Activated CD4-positive, alpha-beta T cell treated with anti-CD3 and anti-CD28 coated beads, Interleukin-2, amount 10 ng/mL, durations not matched to agents 7 days and 5 days (primary cell): ENCODE measurements around the gene TMC8. TPM values are rescaled to one million over a fixed set of nuclear protein-coding genes. Genes with fewer than 3 reads are reported as not detected.
"Not testable (repeated sequence)": the region's sequence is repeated elsewhere in the genome, so short reads cannot be mapped to it uniquely, and the experiment has no call there.

Experiments
- CTCF ChIA-PET: fragments of 350-600 bp; sonication (Branson Sonifier 250); formaldehyde crosslinking; loops from one replicate; lab custom pipeline; 2021; ENCODE audit warnings: antibody characterized with exemption; lab: Charles Lee
- POLR2A ChIA-PET: fragments of 350-600 bp; sonication (Branson Sonifier 250); formaldehyde crosslinking; loops from one replicate; lab custom pipeline; 2021; ENCODE audit warnings: antibody characterized with exemption; lab: Charles Lee
- DNase-seq: peaks from one replicate; pipeline ENCODE4 v3.0.0-alpha.2; 2020
- H3K27ac Mint-ChIP-seq: one replicate; pipeline ENCODE4 v1.8.0; 2021; ENCODE audit warnings: mild to moderate bottlenecking, moderate library complexity, mixed read lengths
- H3K27me3 Mint-ChIP-seq: one replicate; pipeline ENCODE4 v1.8.0; 2021; ENCODE audit warnings: mixed read lengths
- H3K36me3 Mint-ChIP-seq: one replicate; pipeline ENCODE4 v1.8.0; 2021; ENCODE audit warnings: low read depth, mixed read lengths
- H3K4me1 Mint-ChIP-seq: one replicate; pipeline ENCODE4 v1.8.0; 2021; ENCODE audit warnings: mixed read lengths
- H3K4me3 Mint-ChIP-seq: one replicate; pipeline ENCODE4 v1.8.0; 2021; ENCODE audit warnings: mild to moderate bottlenecking, moderate library complexity, mixed read lengths
- H3K9me3 Mint-ChIP-seq: one replicate; pipeline ENCODE4 v1.8.0; 2021; ENCODE audit warnings: mixed read lengths
- total RNA-seq, 2 experiments: library from RNA; stranded (reverse); gene quantifications; one replicate each; pipeline ENCODE4 v1.2.3, GENCODE V29; 2021

The TMC8 gene, protein sequence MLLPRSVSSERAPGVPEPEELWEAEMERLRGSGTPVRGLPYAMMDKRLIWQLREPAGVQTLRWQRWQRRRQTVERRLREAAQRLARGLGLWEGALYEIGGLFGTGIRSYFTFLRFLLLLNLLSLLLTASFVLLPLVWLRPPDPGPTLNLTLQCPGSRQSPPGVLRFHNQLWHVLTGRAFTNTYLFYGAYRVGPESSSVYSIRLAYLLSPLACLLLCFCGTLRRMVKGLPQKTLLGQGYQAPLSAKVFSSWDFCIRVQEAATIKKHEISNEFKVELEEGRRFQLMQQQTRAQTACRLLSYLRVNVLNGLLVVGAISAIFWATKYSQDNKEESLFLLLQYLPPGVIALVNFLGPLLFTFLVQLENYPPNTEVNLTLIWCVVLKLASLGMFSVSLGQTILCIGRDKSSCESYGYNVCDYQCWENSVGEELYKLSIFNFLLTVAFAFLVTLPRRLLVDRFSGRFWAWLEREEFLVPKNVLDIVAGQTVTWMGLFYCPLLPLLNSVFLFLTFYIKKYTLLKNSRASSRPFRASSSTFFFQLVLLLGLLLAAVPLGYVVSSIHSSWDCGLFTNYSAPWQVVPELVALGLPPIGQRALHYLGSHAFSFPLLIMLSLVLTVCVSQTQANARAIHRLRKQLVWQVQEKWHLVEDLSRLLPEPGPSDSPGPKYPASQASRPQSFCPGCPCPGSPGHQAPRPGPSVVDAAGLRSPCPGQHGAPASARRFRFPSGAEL
- total RNA-seq: 100 to 1,000 TPM; 331 to 364 TPM

DNA sequence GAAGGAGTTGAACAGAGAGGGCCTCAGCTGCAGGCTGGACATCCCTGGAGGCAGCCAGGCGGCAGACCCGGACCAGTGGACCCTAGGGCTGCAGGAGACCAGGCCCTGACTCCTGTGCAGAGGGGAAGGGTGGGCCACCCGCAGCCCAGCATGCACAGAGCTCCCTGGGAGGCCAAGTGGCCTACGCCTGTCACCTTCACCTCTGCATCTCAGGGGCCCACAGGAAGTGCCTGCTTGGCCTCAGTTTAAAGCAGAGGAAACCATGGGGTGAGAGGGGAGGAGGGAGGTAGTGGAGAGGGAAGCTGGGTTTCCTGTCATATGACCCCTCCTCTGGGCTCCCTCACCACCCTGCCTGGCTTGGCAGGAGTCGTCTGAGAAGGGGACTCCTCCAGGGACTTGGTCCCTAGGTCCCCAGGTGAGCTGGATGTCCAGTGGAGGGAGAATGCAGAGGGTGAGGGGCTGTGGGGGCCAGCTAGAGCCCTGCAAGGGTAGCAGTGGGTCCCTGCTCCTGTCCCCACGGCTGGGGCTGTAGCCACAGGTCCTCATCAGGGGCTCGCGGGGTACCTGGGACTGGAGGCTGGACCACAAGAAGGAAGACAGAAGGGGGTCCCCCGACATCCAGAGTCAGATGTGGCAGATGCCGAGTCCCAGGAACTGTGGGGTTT, at the start of gene TMC8:
Gene TMC8, plus strand, starts transcription at position 335 of the 665 bp plus-strand sequence. CDS start 818 bp downstream, outside the sequence.
- H3K36me3 Mint-ChIP-seq: peaks cover 56% of the 10 kb centered on the region
- H3K27ac Mint-ChIP-seq: peak within 1 kb of the TSS; percentile 99
- H3K27me3 Mint-ChIP-seq: no peaks in the 10 kb centered on the region
- ChIA-PET CTCF (interaction anchor here (0.7 to 15.8 kb wide), 7 partner anchors 8 to 46 kb away, joined by 3 to 89 read pairs (median 5); no protein-coding TSS in a partner anchor), POLR2A (interaction anchor here (0.7 to 1.9 kb wide), 3 partner anchors 9 to 31 kb away, joined by 3 to 7 read pairs (median 6); no protein-coding TSS in a partner anchor)
- H3K4me1 Mint-ChIP-seq: peaks cover 47% of the 10 kb centered on the region
- H3K9me3 Mint-ChIP-seq: no peaks in the 10 kb centered on the region
- peak within 1 kb of the TSS; percentile 78 for H3K4me3 Mint-ChIP-seq
- DNase-seq: peak; percentile 92

DNA sequence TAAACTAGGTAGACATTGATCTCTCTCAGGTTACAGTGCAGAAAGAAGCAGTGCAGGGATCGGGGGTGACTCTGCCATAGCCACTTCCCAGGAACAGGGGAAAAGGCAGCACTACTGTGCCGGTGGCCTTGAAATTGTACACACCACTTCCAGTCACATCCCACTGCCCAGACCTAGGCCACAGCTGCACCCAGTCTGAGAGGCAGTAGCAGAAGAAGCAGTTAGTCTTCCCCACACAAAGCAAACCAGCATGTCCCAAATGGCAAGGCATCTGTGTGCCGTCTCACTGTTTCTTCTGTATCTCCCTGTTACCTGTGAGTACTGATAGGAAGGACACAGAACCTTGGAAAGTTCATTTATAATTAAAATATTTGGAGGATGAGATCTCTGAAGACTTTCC, 49.0 kb upstream of the TMC8 start:
- no peak for DNase-seq
- POLR2A ChIA-PET: no interaction called here
- Mint-ChIP-seq H3K27me3 (no peaks in the 10 kb centered on the region), H3K4me1 (peaks cover 10% of the 10 kb centered on the region), H3K9me3 (no peaks in the 10 kb centered on the region), H3K36me3 (peaks cover 32% of the 10 kb centered on the region), H3K4me3 (no peak overlapping the region), H3K27ac (no peak overlapping the region)
- CTCF ChIA-PET: interaction anchor here (4.3 kb wide), 1 partner anchor 169 kb away, joined by 18 read pairs; no protein-coding TSS in a partner anchor

DNA sequence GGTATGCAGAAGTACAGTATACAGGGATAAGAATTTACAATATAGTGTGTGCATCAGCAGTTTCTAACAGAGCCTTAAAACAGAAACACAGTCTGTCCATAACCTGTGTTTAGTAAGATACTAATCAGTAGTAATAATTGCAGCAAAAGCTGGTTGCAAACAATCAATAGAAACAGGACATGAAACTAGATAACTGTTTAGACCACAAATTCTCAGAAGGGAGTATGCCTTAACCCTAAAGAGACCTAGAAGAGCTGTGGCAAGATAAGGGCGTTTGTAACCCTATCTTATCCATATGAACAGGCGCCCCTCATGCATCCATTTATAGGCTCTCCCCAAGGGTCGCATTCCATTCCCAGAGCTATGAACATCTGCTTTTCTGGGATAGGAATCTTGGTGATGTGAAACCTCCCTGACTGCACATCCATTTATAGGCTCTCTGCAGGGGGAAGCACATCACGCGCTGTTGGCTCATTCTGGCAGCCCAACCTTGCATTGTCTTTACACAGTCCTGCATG, 48.2 kb upstream of the TMC8 start:
- H3K27me3 Mint-ChIP-seq, H3K27ac Mint-ChIP-seq, POLR2A ChIA-PET, H3K4me3 Mint-ChIP-seq, H3K9me3 Mint-ChIP-seq, DNase-seq: not testable (repeated sequence)
- Mint-ChIP-seq H3K4me1 (peaks cover 10% of the 10 kb centered on the region), H3K36me3 (peaks cover 33% of the 10 kb centered on the region)
- CTCF ChIA-PET: interaction anchor here (4.3 kb wide), 1 partner anchor 168 kb away, joined by 18 read pairs; no protein-coding TSS in a partner anchor

DNA sequence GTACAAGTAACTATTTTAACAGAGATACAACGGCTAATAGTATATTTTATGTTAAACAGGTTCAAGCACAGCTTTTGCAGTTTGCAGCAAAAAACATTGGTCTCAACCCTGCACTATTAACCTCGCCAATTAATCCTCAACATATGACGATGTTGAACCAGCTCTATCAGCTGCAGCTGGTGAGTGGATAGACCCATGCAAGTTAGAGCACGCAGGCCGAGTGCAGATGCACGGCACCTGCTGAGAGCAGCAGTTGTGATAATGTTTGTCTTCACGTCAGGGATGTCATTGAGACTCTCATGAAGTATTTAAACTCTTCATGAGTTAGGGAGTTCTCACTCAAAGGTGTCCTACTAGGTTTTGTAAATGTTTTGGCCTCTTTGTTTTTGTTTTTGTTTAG, 47.6 kb upstream of the TMC8 start:
- DNase-seq: no peak
- Mint-ChIP-seq H3K9me3 (no peaks in the 10 kb centered on the region), H3K27ac (no peak overlapping the region), H3K36me3 (peaks cover 33% of the 10 kb centered on the region), H3K27me3 (no peaks in the 10 kb centered on the region), H3K4me1 (peaks cover 10% of the 10 kb centered on the region), H3K4me3 (no peak overlapping the region)
- POLR2A ChIA-PET: interaction anchor here (0.6 kb wide), 1 partner anchor 54 kb away, joined by 3 read pairs; no protein-coding TSS in a partner anchor
- CTCF ChIA-PET: interaction anchor here (4.3 kb wide), 1 partner anchor 168 kb away, joined by 18 read pairs; no protein-coding TSS in a partner anchor

DNA sequence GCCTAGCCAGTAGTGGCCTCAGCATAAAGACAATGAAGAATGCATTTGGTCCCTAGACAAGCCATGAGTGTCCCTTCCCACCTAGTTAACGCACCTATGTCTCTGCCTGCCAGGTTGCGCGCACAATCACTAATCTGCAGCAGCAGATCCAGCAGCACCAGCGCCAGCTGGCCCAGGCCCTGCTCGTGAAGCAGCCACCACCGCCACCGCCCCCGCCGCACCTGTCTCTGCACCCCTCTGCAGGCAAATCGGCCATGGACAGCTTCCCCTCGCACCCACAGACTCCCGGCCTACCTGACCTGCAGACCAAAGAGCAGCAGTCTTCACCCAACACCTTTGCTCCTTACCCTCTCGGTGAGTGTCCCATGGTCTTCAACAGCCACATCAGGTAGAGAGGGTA, 43.8 kb upstream of the TMC8 start:
- DNase-seq: no peak
- Mint-ChIP-seq H3K36me3 (peaks cover 28% of the 10 kb centered on the region), H3K27me3 (no peaks in the 10 kb centered on the region), H3K4me1 (peaks cover 14% of the 10 kb centered on the region), H3K9me3 (no peaks in the 10 kb centered on the region), H3K4me3 (no peak overlapping the region), H3K27ac (no peak overlapping the region)
- CTCF ChIA-PET: interaction anchor here (1.1 to 1.5 kb wide), 2 partner anchors 48 to 51 kb away, joined by 3 read pairs; no protein-coding TSS in a partner anchor
- POLR2A ChIA-PET: no interaction called here

DNA sequence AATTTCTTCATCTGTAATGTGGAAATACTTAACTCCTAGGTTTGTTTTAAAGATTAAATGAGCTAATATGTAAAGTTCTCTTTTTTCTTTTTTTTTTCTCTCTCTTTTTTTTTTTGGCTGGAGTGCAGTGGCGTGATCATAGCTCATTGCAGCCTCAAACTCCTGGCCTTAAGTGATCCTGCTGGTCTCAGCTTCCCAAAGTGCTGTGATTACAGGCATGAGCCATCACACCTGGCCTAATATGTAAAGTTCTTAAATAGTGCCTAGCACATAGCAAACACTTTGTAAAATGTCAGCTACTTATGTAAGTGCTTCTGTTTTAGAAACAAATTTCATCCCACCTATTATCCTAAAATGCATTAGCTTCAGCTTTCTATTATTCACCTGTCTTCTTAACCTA, 42.0 kb upstream of the TMC8 start:
- CTCF ChIA-PET: interaction anchor here (1.2 to 2.0 kb wide), 2 partner anchors 11 to 88 kb away, joined by 3 to 8 read pairs; no protein-coding TSS in a partner anchor
- H3K27ac Mint-ChIP-seq: no peak overlapping the region

DNA sequence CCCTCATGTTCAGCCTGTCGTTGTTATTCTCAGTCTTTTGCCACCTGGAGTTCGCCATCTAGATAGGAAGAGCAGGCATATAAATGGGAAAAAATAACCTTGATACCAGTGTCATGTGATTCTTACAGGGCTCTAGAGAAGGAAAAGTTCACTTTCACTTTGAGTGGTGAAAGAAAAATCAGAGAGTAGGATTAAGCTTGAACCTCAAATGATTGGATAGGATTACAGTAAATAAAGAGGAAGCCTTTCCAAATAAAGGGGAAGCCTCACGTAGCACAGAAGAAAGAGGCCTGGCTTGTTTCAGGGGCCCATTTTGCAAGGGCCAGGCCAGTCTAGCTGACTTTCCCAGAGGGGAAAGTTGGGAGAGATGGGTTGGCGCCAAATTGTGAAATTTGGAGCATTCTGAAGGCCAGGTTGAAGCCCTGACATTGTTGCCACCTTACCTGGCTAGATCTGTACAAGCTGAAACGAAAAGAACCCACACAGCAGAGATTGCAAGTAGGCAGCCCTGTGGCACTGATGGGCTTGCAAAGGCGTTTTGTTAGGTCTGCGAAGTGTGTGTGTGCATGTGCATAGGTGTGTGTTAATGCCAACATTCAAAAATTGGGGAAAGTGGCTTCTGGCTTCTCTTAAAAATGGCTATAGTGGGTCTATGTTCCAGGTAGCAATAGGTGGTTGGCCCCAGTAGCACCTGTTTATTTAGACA, 40.8 kb upstream of the TMC8 start:
- H3K27ac Mint-ChIP-seq: no peak overlapping the region

More for the DNA sequence above, 42.0 kb upstream of the TMC8 start:
- Mint-ChIP-seq H3K27me3 (no peaks in the 10 kb centered on the region), H3K9me3 (no peaks in the 10 kb centered on the region), H3K4me1 (peaks cover 4% of the 10 kb centered on the region), H3K4me3 (no peak overlapping the region), H3K36me3 (peaks cover 39% of the 10 kb centered on the region)
- no peak for DNase-seq
- POLR2A ChIA-PET: no interaction called here

DNA sequence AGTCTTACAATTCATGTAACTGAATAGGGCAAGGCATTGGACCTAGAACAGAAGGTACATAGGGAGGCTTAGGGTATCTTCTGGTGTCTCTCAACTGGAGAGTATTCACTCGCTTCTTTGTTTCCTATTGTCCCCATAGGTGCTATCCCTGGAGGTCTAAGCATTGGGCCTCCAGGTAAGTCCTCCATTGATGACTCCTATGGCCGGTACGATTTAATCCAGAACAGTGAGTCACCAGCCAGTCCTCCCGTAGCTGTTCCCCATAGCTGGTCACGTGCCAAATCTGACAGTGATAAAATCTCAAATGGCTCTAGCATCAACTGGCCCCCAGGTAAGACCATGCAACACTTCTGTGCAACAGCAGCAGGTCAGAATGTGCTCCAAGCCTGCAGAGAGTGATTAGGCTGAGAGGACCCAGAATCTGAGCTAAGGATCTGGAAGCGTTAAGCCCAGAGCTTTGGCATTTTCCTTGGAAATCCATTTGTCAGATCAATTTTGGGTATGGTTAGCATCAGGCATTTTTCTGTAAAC, 37.7 kb upstream of the TMC8 start:
- H3K4me1 Mint-ChIP-seq: peaks cover 4% of the 10 kb centered on the region
- no peaks in the 10 kb centered on the region for H3K9me3 Mint-ChIP-seq
- no peak for DNase-seq
- CTCF ChIA-PET: interaction anchor here (0.6 to 1.0 kb wide), 3 partner anchors 35 to 153 kb away, joined by 3 read pairs; partner anchors contain the start of gene TMC6
- H3K27me3 Mint-ChIP-seq: no peaks in the 10 kb centered on the region
- POLR2A ChIA-PET: no interaction called here
- no peak overlapping the region for H3K4me3 Mint-ChIP-seq
- H3K36me3 Mint-ChIP-seq: peaks cover 55% of the 10 kb centered on the region
- no peak overlapping the region for H3K27ac Mint-ChIP-seq

More for the DNA sequence above, 40.8 kb upstream of the TMC8 start:
- Mint-ChIP-seq H3K4me3 (no peak overlapping the region), H3K27me3 (no peaks in the 10 kb centered on the region), H3K4me1 (peaks cover 4% of the 10 kb centered on the region), H3K36me3 (peaks cover 46% of the 10 kb centered on the region), H3K9me3 (no peaks in the 10 kb centered on the region)
- ChIA-PET CTCF (interaction anchor here (1.2 to 2.0 kb wide), 2 partner anchors 13 to 87 kb away, joined by 3 to 8 read pairs; no protein-coding TSS in a partner anchor), POLR2A (interaction anchor here (0.6 kb wide), 1 partner anchor 69 kb away, joined by 3 read pairs; no protein-coding TSS in a partner anchor)
- DNase-seq: no peak

DNA sequence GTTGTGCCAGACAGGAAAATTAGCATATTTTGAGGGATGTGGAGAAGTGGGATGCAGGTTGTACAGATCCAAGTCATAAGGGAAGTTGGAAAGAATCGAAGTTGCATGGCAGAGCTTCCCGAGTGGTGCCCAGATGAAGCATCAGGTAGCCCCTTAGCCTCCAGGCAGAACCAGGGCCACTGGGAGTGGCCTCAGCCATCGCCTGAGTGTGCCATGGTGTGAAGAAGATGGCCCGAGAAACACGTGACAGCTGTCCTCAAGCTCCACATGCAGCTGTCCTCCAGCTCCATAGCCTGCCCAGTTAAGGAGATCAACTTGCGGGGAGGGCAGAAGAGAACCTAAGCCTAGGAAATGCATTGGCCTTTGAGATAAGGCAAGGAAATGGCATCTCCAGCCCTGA, 35.5 kb upstream of the TMC8 start:
- no peak overlapping the region for H3K4me3 Mint-ChIP-seq
- ChIA-PET POLR2A (no interaction called here), CTCF (interaction anchor here (1.4 to 2.9 kb wide), 4 partner anchors 10 to 156 kb away, joined by 3 to 9 read pairs (median 5); no protein-coding TSS in a partner anchor)
- H3K27me3 Mint-ChIP-seq: no peaks in the 10 kb centered on the region
- no peak for DNase-seq
- H3K4me1 Mint-ChIP-seq: no peaks in the 10 kb centered on the region
- H3K9me3 Mint-ChIP-seq: peaks cover 3% of the 10 kb centered on the region
- no peak overlapping the region for H3K27ac Mint-ChIP-seq
- peaks cover 65% of the 10 kb centered on the region for H3K36me3 Mint-ChIP-seq

DNA sequence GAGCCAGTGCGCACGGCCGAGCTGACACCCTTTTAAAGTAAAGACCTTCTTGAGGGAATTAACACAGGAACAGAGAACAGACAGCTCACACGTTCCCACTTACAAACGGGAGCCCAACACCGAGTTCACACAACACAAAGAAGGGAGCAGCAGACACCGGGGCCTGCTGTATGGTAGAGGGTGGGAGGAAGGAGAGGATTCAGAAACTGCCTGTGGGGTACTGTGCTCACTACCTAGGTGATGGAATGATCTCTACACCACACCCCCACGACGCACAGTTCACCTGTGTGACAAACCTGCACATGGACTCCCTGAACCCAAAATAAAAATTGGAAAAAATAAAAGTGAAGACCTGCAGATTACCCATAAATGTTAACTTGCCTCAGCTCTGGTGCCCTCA, 34.5 kb upstream of the TMC8 start:
- Mint-ChIP-seq H3K36me3 (peaks cover 72% of the 10 kb centered on the region), H3K4me1 (no peaks in the 10 kb centered on the region), H3K27me3 (no peaks in the 10 kb centered on the region), H3K9me3 (peaks cover 3% of the 10 kb centered on the region), H3K4me3 (no peak overlapping the region), H3K27ac (no peak overlapping the region)
- CTCF ChIA-PET: interaction anchor here (1.2 to 2.9 kb wide), 4 partner anchors 11 to 80 kb away, joined by 3 to 9 read pairs (median 4); no protein-coding TSS in a partner anchor
- DNase-seq: no peak
- POLR2A ChIA-PET: no interaction called here

DNA sequence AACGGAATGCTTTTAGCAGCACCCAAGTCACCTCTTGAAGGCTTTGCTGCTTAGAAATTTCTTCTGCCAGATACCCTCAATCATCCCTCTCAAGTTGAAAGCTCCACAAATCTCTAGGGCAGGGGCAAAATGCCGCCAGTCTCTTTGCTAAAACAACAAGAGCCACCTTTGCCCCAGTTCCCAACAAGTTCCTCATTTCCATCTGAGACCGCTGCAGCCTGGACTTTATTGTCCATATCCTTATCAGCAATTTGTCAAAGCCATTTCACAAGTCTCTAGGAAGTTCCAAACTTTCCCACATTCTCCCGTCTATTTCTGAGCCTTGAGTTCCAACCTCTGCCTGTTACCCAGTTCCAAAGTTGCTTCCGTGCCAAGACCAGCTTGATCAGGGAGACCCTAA, 29.5 kb upstream of the TMC8 start:
- CTCF ChIA-PET: interaction anchor here (0.7 to 0.9 kb wide), 2 partner anchors 9 to 241 kb away, joined by 4 to 5 read pairs; no protein-coding TSS in a partner anchor
- peaks cover 3% of the 10 kb centered on the region for H3K9me3 Mint-ChIP-seq
- no peak overlapping the region for H3K4me3 Mint-ChIP-seq
- H3K4me1 Mint-ChIP-seq: no peaks in the 10 kb centered on the region
- H3K27me3 Mint-ChIP-seq: no peaks in the 10 kb centered on the region
- no peak for DNase-seq
- POLR2A ChIA-PET: no interaction called here
- no peak overlapping the region for H3K27ac Mint-ChIP-seq
- peaks cover 51% of the 10 kb centered on the region for H3K36me3 Mint-ChIP-seq
